Panc1 (cell line): ENCODE data around the gene SUMF2. TPM values are rescaled to one million over a fixed set of nuclear protein-coding genes. Genes with fewer than 3 reads are reported as not detected.

Source experiments
- ATAC-seq: fragments of 200-7000 bp; cut with Tn5 transposase; 2 replicates; pipeline ENCODE4 v1.9.1; 2020; ENCODE audit warnings: mild to moderate bottlenecking, moderate library complexity
- BruUV-seq: library from RNA; stranded (reverse); fragments of 400-500 nt; replicated peaks from 2 replicates; lab custom pipeline; 2021; lab: Mats Ljungman, UMichigan
- CTCF ChIA-PET: fragments of 300-600 bp; sonication (Branson Sonifier 250); formaldehyde crosslinking; loops from one replicate; lab custom pipeline; 2022; ENCODE audit warnings: antibody characterized with exemption; lab: Charles Lee
- POLR2A ChIA-PET: fragments of 300-600 bp; sonication (Branson Sonifier 250); formaldehyde crosslinking; loops from one replicate; lab custom pipeline; 2022; ENCODE audit warnings: antibody characterized with exemption; lab: Charles Lee
- DNase-seq: peaks from one replicate; pipeline ENCODE4 v3.0.0-alpha.2; 2010; ENCODE audit warnings: low read depth, low spot score
- H3K27ac ChIP-seq: 2 replicates; pipeline ENCODE4 v1.5.1; 2011; ENCODE audit warnings: mild to moderate bottlenecking, low read length, inconsistent platforms
- H3K27me3 ChIP-seq: fragments of 200-500 bp; sonication (Bioruptor generic); 2 replicates; pipeline ENCODE4 v1.6.0; 2014; ENCODE audit warnings: low read length, inconsistent platforms; ENCODE audit not compliant: control insufficient read depth, insufficient read depth
- H3K36me3 ChIP-seq: fragments of 200-500 bp; sonication (Bioruptor generic); 2 replicates; pipeline ENCODE4 v1.5.1; 2014; ENCODE audit warnings: inconsistent platforms, mild to moderate bottlenecking, low read length, moderate library complexity; ENCODE audit not compliant: control insufficient read depth, insufficient read depth
- H3K4me1 ChIP-seq: 2 replicates; pipeline ENCODE4 v1.5.1; 2011; ENCODE audit warnings: inconsistent platforms, mild to moderate bottlenecking, low read length, moderate library complexity; ENCODE audit not compliant: control insufficient read depth, insufficient read depth
- H3K4me3 ChIP-seq, 2 experiments: 2 replicates each; pipeline ENCODE4 v1.5.1; 2011 to 2012; ENCODE audit warnings: low read depth in 2 of 2, low read length in 2 of 2, mild to moderate bottlenecking in 2 of 2, inconsistent platforms in 1 of 2, moderate library complexity in 1 of 2
- H3K9me3 ChIP-seq: fragments of 200-500 bp; sonication (Bioruptor generic); 2 replicates; pipeline ENCODE4 v1.5.1; 2014; ENCODE audit warnings: low read depth, mild to moderate bottlenecking, inconsistent platforms, low read length, moderate library complexity; ENCODE audit not compliant: control insufficient read depth, insufficient read depth
- POLR2AphosphoS5 ChIP-seq: IDR thresholded peaks from 2 replicates; pipeline ENCODE4 v1.6.1; 2012; ENCODE audit warnings: mild to moderate bottlenecking, low read depth, low read length, moderate library complexity
- SIN3A ChIP-seq: IDR thresholded peaks from 2 replicates; pipeline ENCODE4 v1.6.1; 2012; ENCODE audit warnings: low read depth, mild to moderate bottlenecking, low read length, moderate library complexity, borderline replicate concordance; ENCODE audit not compliant: insufficient read depth
- TCF7L2 ChIP-seq: IDR thresholded peaks from 2 replicates; pipeline ENCODE4 v1.6.1; 2011; ENCODE audit warnings: mild to moderate bottlenecking, low read depth, low read length, inconsistent platforms
- in situ Hi-C: cut with HindIII; loops from 2 replicates; pipeline ENCODE4 v1.10.0; 2016; ENCODE audit warnings: low sequenced_read_pairs, low pct_unique_long_range_greater_than_20kb
- intact Hi-C: fragments of 100-400 bp; cut with micrococcal nuclease; formaldehyde crosslinking; loops from one replicate; pipeline ENCODE4 v1.10.0; 2022; ENCODE audit not compliant: unreplicated experiment
- total RNA-seq: library from RNA; stranded (reverse); gene quantifications from one replicate; pipeline ENCODE4 v1.2.1, GENCODE V29; 2021; ENCODE audit not compliant: unreplicated experiment
- TF ChIP-seq, protein P1 (sequence below): fragments of 450-650 bp; IDR thresholded peaks from 2 replicates; pipeline ENCODE4 v1.5.1; 2017; ENCODE audit warnings: mild to moderate bottlenecking
- TF ChIP-seq, protein P2 (sequence below), 2 experiments: IDR thresholded peaks; 2 replicates each; pipeline ENCODE4 v1.6.1; 2011 to 2012; ENCODE audit warnings: low read depth in 2 of 2, control low read depth in 1 of 2, low read length in 1 of 2, mild to moderate bottlenecking in 1 of 2, moderate library complexity in 1 of 2; ENCODE audit not compliant: insufficient read depth in 1 of 2

The SUMF2 gene
- total RNA-seq, 1 experiment from 2014 or later: 156 TPM

DNA sequence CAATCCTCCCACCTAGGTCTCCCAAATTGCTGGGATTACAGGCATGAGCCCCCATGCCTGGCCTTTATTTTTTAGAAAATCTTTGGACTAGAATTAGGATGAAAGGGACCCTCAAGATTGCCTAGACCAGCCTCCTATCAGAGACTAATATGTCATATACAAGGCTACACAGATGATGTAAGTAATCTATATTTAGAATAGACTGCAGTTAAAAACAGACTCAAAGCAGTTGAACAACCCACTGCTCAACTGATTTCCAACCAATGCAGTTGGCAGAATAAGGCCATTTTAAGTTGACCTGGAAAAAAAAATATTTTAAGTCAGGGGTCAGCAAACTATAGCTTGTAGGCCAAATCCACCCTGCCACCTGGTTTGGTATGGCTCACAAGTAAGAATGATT, 40.6 kb upstream of the SUMF2 start:
- CTCF ChIA-PET: no interaction called here
- H3K36me3 ChIP-seq: peaks cover 5% of the 10 kb centered on the region; the same call in 1 of the 2 replicates
- H3K9me3 ChIP-seq: no peaks in the 10 kb centered on the region
- DNase-seq (no peak), ATAC-seq (no peak)
- POLR2A ChIA-PET: interaction anchor here (0.7 kb wide), 1 partner anchor 9 kb away, joined by 3 read pairs; no protein-coding TSS in a partner anchor
- no peaks in the 10 kb centered on the region for H3K4me1 ChIP-seq
- no peak overlapping the region for H3K27ac ChIP-seq
- in situ Hi-C loops: no loop called here
- no peak overlapping the region for H3K4me3 ChIP-seq
- no TSS peak for BruUV-seq
- TF ChIP-seq POLR2AphosphoS5 (no peak), SIN3A (no peak), TCF7L2 (no peak)
- TF ChIP-seq, protein P1, sequence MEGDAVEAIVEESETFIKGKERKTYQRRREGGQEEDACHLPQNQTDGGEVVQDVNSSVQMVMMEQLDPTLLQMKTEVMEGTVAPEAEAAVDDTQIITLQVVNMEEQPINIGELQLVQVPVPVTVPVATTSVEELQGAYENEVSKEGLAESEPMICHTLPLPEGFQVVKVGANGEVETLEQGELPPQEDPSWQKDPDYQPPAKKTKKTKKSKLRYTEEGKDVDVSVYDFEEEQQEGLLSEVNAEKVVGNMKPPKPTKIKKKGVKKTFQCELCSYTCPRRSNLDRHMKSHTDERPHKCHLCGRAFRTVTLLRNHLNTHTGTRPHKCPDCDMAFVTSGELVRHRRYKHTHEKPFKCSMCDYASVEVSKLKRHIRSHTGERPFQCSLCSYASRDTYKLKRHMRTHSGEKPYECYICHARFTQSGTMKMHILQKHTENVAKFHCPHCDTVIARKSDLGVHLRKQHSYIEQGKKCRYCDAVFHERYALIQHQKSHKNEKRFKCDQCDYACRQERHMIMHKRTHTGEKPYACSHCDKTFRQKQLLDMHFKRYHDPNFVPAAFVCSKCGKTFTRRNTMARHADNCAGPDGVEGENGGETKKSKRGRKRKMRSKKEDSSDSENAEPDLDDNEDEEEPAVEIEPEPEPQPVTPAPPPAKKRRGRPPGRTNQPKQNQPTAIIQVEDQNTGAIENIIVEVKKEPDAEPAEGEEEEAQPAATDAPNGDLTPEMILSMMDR: no peak
- TF ChIP-seq, protein P2, sequence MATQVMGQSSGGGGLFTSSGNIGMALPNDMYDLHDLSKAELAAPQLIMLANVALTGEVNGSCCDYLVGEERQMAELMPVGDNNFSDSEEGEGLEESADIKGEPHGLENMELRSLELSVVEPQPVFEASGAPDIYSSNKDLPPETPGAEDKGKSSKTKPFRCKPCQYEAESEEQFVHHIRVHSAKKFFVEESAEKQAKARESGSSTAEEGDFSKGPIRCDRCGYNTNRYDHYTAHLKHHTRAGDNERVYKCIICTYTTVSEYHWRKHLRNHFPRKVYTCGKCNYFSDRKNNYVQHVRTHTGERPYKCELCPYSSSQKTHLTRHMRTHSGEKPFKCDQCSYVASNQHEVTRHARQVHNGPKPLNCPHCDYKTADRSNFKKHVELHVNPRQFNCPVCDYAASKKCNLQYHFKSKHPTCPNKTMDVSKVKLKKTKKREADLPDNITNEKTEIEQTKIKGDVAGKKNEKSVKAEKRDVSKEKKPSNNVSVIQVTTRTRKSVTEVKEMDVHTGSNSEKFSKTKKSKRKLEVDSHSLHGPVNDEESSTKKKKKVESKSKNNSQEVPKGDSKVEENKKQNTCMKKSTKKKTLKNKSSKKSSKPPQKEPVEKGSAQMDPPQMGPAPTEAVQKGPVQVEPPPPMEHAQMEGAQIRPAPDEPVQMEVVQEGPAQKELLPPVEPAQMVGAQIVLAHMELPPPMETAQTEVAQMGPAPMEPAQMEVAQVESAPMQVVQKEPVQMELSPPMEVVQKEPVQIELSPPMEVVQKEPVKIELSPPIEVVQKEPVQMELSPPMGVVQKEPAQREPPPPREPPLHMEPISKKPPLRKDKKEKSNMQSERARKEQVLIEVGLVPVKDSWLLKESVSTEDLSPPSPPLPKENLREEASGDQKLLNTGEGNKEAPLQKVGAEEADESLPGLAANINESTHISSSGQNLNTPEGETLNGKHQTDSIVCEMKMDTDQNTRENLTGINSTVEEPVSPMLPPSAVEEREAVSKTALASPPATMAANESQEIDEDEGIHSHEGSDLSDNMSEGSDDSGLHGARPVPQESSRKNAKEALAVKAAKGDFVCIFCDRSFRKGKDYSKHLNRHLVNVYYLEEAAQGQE (IDR thresholded peaks at IDR 0.05; ENCODE audit: insufficient read depth in 1 of 2, low read depth in 2 of 2, low read length in 1 of 2): no peak
- intact Hi-C loops: no loop called here
- no peaks in the 10 kb centered on the region for H3K27me3 ChIP-seq

DNA sequence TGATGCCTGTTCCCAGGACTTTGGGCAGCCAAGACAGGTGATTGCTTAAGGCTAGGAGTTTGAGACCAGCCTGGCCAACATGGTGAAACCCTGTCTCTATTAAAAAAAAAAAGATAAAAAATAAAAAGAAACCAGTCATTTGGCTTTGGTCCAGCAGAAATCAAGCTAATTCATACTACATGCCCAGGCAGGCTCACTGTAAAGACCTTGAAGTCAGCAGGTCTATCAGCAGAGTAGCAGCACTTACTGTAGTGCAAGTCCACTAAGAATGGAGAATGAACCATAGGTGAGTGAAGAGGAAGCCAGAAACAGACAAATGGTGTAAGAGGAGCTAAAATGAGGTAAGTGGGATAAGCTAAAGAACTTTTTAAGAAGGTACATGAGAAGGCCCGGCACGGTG, 37.5 kb upstream of the SUMF2 start:
- H3K27me3 ChIP-seq: no peaks in the 10 kb centered on the region
- H3K9me3 ChIP-seq: no peaks in the 10 kb centered on the region
- intact Hi-C loops: no loop called here
- in situ Hi-C loops: no loop called here
- POLR2A ChIA-PET: interaction anchor here (0.7 kb wide), 1 partner anchor 20 kb away, joined by 4 read pairs; no protein-coding TSS in a partner anchor
- H3K4me1 ChIP-seq: no peaks in the 10 kb centered on the region
- TF ChIP-seq TCF7L2 (no peak), POLR2AphosphoS5 (no peak), SIN3A (no peak)
- TF ChIP-seq, protein P1: no peak
- TF ChIP-seq, protein P2 (IDR thresholded peaks at IDR 0.05; ENCODE audit: insufficient read depth in 1 of 2, low read depth in 2 of 2, low read length in 1 of 2): no peak
- no peak overlapping the region for H3K4me3 ChIP-seq
- no peaks in the 10 kb centered on the region; the same call in 1 of the 2 replicates for H3K36me3 ChIP-seq
- ATAC-seq (no peak), DNase-seq (no peak)
- BruUV-seq: no TSS peak
- no peak overlapping the region for H3K27ac ChIP-seq
- CTCF ChIA-PET: interaction anchor here (0.6 to 0.7 kb wide), 2 partner anchors 22 to 64 kb away, joined by 5 read pairs; no protein-coding TSS in a partner anchor
